GM21447 (cell line): ENCODE data around the gene MS4A14.
"Not testable (repeated sequence)": the region's sequence is repeated elsewhere in the genome, so short reads cannot be mapped to it uniquely, and the experiment has no call there.

ENCODE experiments used
- ATAC-seq: cut with Tn5 transposase; IDR thresholded peaks from one replicate; pipeline ENCODE4 v1.9.1; 2021; ENCODE audit not compliant: unreplicated experiment

Gene MS4A14, protein sequence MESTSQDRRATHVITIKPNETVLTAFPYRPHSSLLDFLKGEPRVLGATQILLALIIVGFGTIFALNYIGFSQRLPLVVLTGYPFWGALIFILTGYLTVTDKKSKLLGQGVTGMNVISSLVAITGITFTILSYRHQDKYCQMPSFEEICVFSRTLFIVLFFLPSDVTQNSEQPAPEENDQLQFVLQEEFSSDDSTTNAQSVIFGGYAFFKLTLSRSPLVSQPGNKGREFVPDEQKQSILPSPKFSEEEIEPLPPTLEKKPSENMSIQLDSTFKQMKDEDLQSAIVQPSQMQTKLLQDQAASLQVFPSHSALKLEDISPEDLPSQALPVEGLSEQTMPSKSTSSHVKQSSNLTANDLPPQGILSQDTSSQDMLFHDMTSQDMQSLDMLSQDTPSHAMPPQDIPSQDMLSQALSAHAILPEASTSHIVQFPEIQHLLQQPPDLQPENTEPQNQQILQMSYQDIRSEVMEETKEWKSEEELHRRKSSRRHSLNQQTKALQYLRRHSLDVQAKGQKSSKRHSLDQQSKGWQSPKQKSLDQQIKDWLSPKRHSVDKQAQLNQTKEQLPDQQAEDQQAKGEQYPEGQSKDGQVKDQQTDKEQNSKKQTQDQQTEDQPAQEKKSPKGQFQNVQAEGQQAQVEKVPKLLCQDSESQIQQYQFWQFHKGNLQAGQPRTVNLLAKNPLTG

DNA sequence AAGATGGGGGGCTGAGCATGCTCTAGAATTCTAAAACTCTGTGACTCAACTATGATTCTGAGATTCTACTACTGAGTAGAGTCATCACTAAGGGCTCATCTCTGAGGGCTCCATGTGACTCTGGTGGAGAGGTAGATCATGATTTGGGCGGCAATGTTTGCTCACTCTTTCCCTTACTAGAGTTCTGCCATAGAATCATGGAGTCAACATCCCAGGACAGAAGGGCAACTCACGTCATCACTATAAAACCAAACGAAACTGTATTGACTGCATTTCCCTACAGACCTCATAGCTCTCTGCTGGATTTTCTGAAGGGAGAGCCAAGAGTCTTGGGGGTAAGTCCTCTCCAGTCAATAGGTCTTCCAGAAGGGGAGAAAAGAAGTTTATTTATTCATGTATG, at the start of gene MS4A14:
MS4A14 (plus strand) TSS at position 78 of the 400 bp plus-strand sequence; CDS start at position 198, 120 bp downstream.
- peak; percentile 18 for ATAC-seq

GRCh38 chr11:60347084-60347797, 49.0 kb upstream of the MS4A14 start:
- no peak for ATAC-seq

- ATAC-seq, result no peak
Observed at GRCh38 chr11:60348116-60348515, 48.1 kb upstream of the MS4A14 start.

DNA sequence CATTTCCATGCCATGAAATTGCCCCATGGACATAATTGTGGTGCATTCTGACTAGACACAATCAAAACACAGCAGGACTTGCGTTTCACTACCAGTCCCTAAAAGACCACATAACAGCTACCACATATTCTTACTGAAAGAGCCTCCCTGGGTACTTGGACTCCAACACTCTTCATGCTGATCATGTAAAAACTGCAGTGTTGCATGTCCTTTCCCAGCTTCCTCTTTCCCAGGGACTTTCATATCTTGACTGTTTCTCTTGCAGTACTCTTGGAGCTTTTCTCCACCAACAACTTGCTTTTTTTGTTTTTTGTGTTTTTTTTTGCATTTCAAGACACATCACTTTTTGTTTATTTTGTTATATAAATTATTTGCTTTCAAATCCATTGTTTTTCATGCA, 46.3 kb upstream of the MS4A14 start:
- ATAC-seq, result no peak

- no peak for ATAC-seq
Observed at GRCh38 chr11:60357771-60358170, 38.5 kb upstream of the MS4A14 start.

DNA sequence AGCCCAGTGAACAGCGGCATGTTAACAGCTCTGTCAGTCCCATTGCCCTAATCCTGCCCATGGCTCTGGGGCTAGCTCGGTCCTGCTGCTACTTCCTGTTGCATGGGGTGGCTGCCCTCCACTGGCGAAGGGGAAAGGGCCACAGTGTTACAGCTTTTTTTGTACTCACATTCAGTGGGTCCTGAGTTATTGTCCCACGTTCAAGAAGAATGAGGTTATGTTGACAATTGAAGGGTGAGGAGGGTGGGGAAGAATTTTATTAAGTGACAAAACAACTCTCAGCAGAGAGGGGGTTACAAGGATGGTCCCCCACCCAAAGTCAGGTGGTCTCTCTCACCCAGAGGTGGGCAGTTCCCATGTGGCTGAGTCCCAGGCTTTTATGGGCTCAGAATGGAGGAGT, 35.6 kb upstream of the MS4A14 start:
- no peak for ATAC-seq

DNA sequence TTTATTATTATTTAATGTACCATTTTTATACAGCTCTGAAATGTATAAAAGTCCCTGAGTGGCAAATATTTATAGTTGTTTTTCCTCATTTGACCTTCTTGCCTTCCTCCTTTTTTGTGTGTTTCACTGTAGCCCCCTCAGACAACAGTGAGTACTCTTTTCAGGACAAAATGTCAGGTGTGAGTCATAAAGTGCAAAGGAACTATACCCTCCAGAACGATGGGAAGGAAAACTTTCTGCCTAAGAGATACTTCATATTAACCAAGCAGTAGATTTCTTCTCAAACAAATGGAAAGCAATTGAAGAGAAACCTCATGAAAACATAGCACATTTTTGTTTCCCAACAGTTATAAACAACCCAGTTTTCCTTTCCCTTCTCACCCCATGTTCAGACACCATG, 34.0 kb upstream of the MS4A14 start:
- ATAC-seq, result no peak

- ATAC-seq, result peak; percentile 53
Observed at GRCh38 chr11:60363542-60364470, 32.5 kb upstream of the MS4A14 start.

DNA sequence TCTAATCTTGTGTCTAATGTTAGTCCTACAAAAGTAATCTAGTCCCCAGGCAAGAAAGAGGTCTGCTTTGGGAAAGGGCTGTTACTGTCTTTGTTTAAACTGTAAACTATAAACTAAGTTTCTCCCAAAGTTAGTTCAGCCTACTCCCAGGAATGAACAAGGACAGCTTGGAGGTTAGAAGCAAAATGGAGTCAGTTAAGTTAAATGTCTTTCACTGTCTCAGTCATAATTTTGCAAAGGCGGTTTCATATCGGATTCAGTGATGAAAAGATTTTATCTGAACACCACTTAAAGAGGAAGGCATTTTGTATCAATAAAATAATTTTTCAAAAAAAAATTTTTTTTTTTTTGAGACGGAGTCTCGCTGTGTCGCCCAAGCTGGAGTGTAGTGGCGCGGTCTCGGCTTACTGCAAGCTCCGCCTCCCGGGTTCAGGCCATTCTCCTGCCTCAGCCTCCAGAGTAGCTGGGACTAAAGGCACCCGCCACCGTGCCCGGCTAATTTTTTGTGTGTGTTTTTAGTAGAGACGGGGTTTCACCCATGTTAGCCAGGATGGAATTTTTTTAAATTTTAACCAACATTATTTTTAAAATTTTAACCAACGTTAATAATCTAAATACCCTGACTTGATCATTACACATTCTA, 29.9 kb upstream of the MS4A14 start:
- not testable (repeated sequence) for ATAC-seq

- peak; percentile 89 for ATAC-seq
Observed at GRCh38 chr11:60367009-60367408, 29.2 kb upstream of the MS4A14 start.

DNA sequence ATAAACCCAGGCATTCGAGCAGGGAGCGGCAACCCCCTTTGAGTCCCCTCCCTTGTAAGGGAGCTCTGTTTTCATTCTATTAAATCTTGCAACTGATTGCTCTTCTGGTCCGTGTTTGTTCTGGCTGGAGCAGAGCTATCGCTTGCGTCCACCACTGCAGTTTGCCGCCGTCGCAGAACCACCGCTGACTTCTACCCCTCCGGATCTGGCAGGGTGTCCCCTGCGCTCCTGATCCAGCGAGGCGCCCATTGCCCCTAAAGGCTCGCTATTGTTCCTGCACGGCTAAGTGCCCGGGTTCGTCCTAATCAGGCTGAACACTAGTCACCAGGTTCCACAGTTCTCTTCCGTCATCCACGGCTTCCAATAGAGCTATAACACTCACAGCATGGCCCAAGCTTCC, 28.4 kb upstream of the MS4A14 start:
- no peak for ATAC-seq

DNA sequence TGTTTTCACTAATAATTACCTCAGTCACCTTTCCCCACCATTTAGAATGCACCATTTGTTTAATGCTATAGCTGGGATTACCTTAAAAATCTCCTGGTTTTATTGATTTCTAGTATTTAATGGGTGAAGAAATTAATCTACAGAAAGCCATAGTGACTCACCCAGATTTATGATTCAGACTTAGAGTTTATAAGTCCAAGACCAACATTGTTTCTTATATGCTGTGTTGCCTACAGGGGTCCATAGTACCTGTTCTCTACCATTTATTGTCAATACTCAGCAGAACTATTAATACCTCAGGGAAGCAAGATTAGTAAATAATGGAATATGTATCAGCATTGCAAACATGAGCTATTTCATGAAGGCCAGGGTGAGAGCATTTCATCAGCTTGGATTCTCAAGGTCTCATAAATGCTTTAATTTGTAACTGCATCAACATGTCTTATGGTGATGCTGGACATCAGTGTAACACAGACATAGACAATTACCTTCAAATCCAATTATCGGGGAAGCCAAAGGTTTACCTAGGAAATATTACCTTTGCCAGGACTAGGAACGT, 25.9 kb upstream of the MS4A14 start:
- no peak for ATAC-seq

DNA sequence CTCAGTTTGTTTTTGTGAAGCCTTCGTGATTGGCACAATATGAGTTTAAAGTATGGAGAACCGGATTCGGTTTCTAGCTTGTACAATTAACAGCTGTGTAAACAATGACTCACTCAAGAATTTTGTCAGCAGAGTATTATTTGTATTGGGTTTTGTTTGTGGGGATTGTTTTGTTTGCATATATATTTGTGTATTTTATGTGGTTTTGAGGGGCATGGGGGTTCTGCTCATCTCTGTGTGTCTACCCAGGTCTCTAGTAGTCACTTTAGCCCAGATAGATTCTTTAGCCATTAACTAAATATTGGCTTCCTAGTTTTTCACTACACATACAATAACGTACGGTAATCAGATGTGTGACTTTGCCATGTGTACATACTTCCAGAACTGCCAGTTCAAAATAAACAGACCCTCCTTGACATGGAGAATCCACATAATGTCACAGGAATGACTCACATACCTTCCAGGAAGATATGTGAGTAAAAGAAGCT, 25.4 kb upstream of the MS4A14 start:
- no peak for ATAC-seq

- no peak for ATAC-seq
Observed at GRCh38 chr11:60371386-60371785, 24.9 kb upstream of the MS4A14 start.

DNA sequence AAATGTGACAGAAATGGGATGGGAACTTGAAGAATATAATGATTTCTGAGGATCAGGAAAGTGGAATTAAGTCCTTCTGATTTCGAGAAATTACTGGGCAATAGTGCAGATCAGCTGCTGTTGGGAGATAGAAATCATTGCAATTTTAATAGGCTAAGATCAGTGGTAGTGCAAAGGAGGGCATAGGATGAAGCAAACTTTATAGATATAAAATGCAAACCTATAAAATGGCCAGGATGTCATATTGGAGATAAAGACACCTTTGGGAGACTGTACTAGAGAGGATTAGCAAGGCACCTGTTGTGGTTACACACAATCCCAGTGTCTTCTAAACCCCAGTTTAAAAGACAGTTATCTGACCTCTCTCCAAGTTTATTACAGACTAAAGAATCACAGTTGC, 24.4 kb upstream of the MS4A14 start:
- ATAC-seq, result no peak

GRCh38 chr11:60372767-60373166, 23.5 kb upstream of the MS4A14 start:
- ATAC-seq, result no peak

- no peak for ATAC-seq
Observed at GRCh38 chr11:60375316-60375715, 20.9 kb upstream of the MS4A14 start.

DNA sequence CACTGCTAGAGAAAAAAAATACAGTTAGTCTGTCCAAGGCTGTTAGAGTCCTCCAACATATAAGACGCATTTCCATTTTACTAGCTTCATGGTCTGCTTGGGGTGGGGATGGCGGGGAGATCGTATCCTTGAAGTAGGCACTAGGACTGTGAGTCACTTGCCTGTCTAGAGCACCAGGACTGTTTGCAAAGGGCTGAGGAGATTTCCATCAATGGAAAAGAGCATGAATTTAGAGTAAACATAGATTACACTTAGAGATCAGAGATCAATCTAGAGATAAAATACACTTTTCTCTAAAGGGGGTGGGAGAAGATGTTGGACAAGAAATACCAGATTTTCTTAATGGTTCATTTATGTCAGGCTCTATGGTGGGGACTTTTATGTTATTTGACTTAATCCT, 19.7 kb upstream of the MS4A14 start:
- no peak for ATAC-seq

DNA sequence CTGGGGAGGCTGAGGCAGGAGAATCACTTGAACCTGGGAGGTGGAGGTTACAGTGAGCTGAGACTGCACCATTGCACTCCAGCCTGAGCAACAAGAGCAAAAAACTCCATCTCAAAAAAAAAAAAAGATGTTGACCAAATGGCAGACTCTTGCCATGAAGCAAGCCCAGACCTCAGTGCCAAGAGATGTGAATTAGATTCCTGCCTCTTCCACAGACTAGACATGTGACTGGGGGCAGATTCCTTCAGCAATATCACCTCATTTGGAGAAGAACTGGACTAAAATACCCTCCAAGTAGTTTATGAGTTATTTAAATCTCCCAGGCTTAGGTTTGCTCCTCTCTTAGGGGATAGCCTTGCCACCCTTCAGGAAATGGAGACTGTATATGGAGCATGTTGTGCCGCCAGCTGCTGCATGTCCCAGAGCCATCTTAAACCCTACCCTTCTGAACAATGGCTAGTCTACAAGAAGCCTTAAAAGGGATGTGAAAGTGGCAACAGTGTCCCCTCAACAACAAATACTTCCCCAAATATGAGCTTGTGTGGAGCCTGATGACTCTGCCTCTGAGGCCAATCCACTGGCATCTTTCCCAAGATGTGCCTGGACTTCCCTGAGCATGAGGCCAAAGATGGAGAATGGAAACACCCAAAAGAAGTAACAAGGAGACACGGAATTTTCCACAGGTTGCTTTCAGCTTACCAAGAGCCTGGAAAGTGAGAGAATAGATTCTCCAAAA, 18.7 kb upstream of the MS4A14 start:
- ATAC-seq, result peak; percentile 71
